CD4-positive, alpha-beta T cell (primary cell): ENCODE measurements around the gene WFDC2. TPM values are rescaled to one million over a fixed set of nuclear protein-coding genes. Genes with fewer than 3 reads are reported as not detected.

Experiments
- ATAC-seq: fragments of 200-7000 bp; cut with Tn5 transposase; one replicate; pipeline ENCODE4 v1.10.0; 2022; ENCODE audit warnings: mild to moderate bottlenecking; ENCODE audit not compliant: poor library complexity
- CTCF ChIA-PET: fragments of 350-600 bp; sonication (Branson Sonifier 250); formaldehyde crosslinking; loops from one replicate; lab custom pipeline; 2021; ENCODE audit warnings: antibody characterized with exemption, inconsistent platforms; lab: Charles Lee
- POLR2A ChIA-PET: fragments of 350-600 bp; sonication (Branson Sonifier 250); formaldehyde crosslinking; loops from one replicate; lab custom pipeline; 2021; ENCODE audit warnings: antibody characterized with exemption, inconsistent platforms; lab: Charles Lee
- DNase-seq, 14 experiments: peaks; one replicate each; pipeline ENCODE4 v3.0.0-alpha.2; 2013 to 2020; ENCODE audit warnings: mixed read lengths in 2 of 14
- H3K27ac ChIP-seq, 2 donors: one replicate each; pipeline versions ENCODE4 v1.5.1 to v1.7.0; 2013; ENCODE audit warnings: low read length in 2 of 2, low read depth in 1 of 2, mild to moderate bottlenecking in 1 of 2
- H3K27me3 ChIP-seq, 2 experiments: 1 replicate in 1 of 2; 2 replicates in 1 of 2; pipeline versions ENCODE4 v1.6.1 to v1.7.0; 2013; ENCODE audit warnings: low read length in 2 of 2, control low read depth in 1 of 2, mild to moderate bottlenecking in 1 of 2, moderate library complexity in 1 of 2; ENCODE audit not compliant: insufficient read depth in 2 of 2, control insufficient read depth in 1 of 2
- H3K36me3 ChIP-seq: one replicate; pipeline ENCODE4 v1.6.1; 2013; ENCODE audit warnings: low read length, control low read depth; ENCODE audit not compliant: insufficient read depth
- H3K4me1 ChIP-seq: one replicate; pipeline ENCODE4 v1.6.1; 2013; ENCODE audit warnings: low read length, control low read depth; ENCODE audit not compliant: insufficient read depth
- H3K4me3 ChIP-seq: one replicate; pipeline ENCODE4 v1.5.1; 2013; ENCODE audit warnings: mild to moderate bottlenecking, low read length, moderate library complexity
- H3K9me3 ChIP-seq, 2 experiments: 1 replicate in 1 of 2; 2 replicates in 1 of 2; pipeline versions ENCODE4 v1.6.1 to v1.7.0; 2013; ENCODE audit warnings: low read length in 2 of 2, mild to moderate bottlenecking in 2 of 2, control low read depth in 1 of 2, moderate library complexity in 1 of 2; ENCODE audit not compliant: control insufficient read depth in 1 of 2, insufficient read depth in 1 of 2
- H3K27ac Mint-ChIP-seq: one replicate; pipeline ENCODE4 v1.8.0; 2020; ENCODE audit warnings: mixed read lengths
- H3K27me3 Mint-ChIP-seq: one replicate; pipeline ENCODE4 v1.8.0; 2021; ENCODE audit warnings: mixed read lengths
- H3K36me3 Mint-ChIP-seq: one replicate; pipeline ENCODE4 v1.8.0; 2021; ENCODE audit warnings: low read depth, mixed read lengths
- H3K4me1 Mint-ChIP-seq: one replicate; pipeline ENCODE4 v1.8.0; 2021; ENCODE audit warnings: low read depth, mixed read lengths
- H3K4me3 Mint-ChIP-seq: one replicate; pipeline ENCODE4 v1.8.0; 2020; ENCODE audit warnings: mild to moderate bottlenecking, mixed read lengths
- H3K9me3 Mint-ChIP-seq: one replicate; pipeline ENCODE4 v1.8.0; 2020; ENCODE audit warnings: mixed read lengths
- intact Hi-C, 2 experiments: fragments of 100-400 bp; cut with DNase I in 1 of 2; cut with micrococcal nuclease in 1 of 2; formaldehyde crosslinking; loops; one replicate each; pipeline versions ENCODE4 v1.15.1 to v1.9.0; 2023 to 2025; cut with DNase I, micrococcal nuclease
- total RNA-seq, 174 experiments: library from RNA in 2 of 174; stranded (reverse) in 2 of 174; gene quantifications; one replicate each; pipeline ENCODE4 v1.2.3 and lab custom pipeline; 2021 to 2026
- TF ChIP-seq, protein P1 (sequence below): fragments of 200-600 bp; IDR thresholded peaks from one replicate; pipeline ENCODE4 v1.8.0; 2022; ENCODE audit warnings: antibody characterized with exemption, mild to moderate bottlenecking

The WFDC2 gene
- total RNA-seq, 2 experiments from 2014 or later, result not detected

DNA sequence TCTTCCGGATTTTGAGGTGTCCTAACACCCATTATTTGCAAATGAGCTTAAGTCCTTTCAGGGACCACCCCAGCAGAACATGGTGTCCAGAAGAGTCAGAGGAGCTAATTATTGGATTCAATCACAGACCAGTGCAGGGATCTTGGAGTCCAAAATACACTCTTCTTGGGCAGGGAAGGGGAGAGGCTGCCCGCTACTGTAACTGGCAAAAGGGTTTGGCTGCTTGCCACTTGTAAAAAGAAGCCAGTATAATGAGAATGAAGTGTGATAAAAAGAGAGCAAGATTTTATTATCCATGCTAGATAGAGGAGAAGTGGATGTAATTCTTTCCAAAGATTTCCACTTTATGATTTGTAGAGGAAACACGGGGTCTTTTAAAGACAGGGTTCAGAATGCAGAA is 26.6 kb downstream of the WFDC2 start:
- no peak overlapping the region for H3K4me3 ChIP-seq
- H3K4me1 Mint-ChIP-seq, result no peaks in the 10 kb centered on the region
- no peaks in the 10 kb centered on the region for H3K36me3 ChIP-seq
- TF ChIP-seq, protein P1, sequence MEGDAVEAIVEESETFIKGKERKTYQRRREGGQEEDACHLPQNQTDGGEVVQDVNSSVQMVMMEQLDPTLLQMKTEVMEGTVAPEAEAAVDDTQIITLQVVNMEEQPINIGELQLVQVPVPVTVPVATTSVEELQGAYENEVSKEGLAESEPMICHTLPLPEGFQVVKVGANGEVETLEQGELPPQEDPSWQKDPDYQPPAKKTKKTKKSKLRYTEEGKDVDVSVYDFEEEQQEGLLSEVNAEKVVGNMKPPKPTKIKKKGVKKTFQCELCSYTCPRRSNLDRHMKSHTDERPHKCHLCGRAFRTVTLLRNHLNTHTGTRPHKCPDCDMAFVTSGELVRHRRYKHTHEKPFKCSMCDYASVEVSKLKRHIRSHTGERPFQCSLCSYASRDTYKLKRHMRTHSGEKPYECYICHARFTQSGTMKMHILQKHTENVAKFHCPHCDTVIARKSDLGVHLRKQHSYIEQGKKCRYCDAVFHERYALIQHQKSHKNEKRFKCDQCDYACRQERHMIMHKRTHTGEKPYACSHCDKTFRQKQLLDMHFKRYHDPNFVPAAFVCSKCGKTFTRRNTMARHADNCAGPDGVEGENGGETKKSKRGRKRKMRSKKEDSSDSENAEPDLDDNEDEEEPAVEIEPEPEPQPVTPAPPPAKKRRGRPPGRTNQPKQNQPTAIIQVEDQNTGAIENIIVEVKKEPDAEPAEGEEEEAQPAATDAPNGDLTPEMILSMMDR, result no peak
- H3K36me3 Mint-ChIP-seq, result no peaks in the 10 kb centered on the region
- no peaks in the 10 kb centered on the region for H3K9me3 Mint-ChIP-seq
- ATAC-seq, result no peak
- H3K4me3 Mint-ChIP-seq, result no peak overlapping the region
- CTCF ChIA-PET, result no interaction called here
- no peak for DNase-seq
- H3K9me3 ChIP-seq, result no peaks in the 10 kb centered on the region
- intact Hi-C loops, result no loop called here
- H3K4me1 ChIP-seq, result no peaks in the 10 kb centered on the region
- peaks cover 8 to 20% of the 10 kb centered on the region in 2 experiments for H3K27me3 ChIP-seq
- H3K27ac Mint-ChIP-seq, result no peak overlapping the region
- H3K27me3 Mint-ChIP-seq, result peaks cover 39% of the 10 kb centered on the region
- POLR2A ChIA-PET, result no interaction called here
- no peak overlapping the region for H3K27ac ChIP-seq

DNA sequence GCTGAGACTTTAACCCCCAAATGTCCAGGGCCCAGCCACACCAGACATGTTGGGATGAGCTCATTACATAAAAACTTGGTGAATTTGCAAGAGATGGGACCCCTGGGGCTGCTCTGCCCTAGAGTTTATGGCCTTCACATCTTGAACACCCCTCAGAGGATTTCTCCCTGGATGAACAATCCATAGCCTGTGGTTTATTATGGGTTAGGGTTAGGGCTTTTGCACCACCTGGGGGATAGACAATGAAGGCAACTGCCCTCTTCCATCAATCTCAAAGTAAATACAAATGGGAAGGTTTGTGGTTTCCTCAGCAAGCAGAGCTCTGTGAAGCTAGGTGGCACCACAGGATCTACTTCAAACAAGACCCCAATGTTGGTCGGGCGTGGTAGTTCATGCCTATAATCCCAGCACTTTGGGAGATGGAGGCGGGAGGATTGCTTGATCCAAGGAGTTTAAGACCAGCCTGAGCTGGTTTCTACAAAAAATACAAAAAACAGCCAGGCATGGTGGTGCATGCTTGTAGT is 28.5 kb downstream of the WFDC2 start:
- Mint-ChIP-seq H3K36me3 (no peaks in the 10 kb centered on the region), H3K27ac (no peak overlapping the region), H3K9me3 (no peaks in the 10 kb centered on the region), H3K4me1 (no peaks in the 10 kb centered on the region), H3K4me3 (no peak overlapping the region), H3K27me3 (peaks cover 46% of the 10 kb centered on the region)
- Histone ChIP-seq H3K36me3 (no peaks in the 10 kb centered on the region), H3K27ac (no peak overlapping the region), H3K4me1 (no peaks in the 10 kb centered on the region), H3K4me3 (no peak overlapping the region), H3K27me3 (peaks cover 8 to 22% of the 10 kb centered on the region in 2 experiments), H3K9me3 (no peaks in the 10 kb centered on the region)
- DNase-seq (no peak), ATAC-seq (no peak)
- ChIA-PET POLR2A (no interaction called here), CTCF (no interaction called here)
- TF ChIP-seq, protein P1, result no peak
- intact Hi-C loops, result no loop called here

DNA sequence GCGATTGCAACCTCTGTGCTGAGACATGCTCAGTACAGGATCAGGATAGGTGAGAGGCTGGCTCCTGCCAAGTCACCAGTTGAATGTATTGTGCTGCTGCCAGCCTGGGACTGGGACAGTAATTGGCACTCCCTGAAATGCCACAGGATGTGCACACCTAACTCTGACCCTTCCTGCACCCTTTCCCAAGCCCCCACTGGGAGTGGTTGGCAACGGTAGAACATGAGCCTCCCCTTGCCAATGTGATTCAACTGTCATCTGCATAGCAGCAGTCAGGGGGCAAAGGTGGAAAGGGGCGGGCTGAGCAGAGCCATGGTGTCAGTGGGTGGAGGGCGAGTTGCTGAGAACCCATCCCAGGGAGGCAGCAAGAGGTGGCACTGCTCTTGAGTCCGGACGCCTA is 30.5 kb downstream of the WFDC2 start:
- Mint-ChIP-seq H3K9me3 (no peaks in the 10 kb centered on the region), H3K36me3 (no peaks in the 10 kb centered on the region), H3K27me3 (peaks cover 54% of the 10 kb centered on the region), H3K27ac (no peak overlapping the region), H3K4me1 (no peaks in the 10 kb centered on the region), H3K4me3 (no peak overlapping the region)
- intact Hi-C loops, result no loop called here
- H3K27ac ChIP-seq, result no peak overlapping the region
- ATAC-seq (no peak), DNase-seq (no peak)
- no peaks in the 10 kb centered on the region for H3K36me3 ChIP-seq
- H3K27me3 ChIP-seq, result peaks cover 11 to 29% of the 10 kb centered on the region in 2 experiments
- no peak overlapping the region for H3K4me3 ChIP-seq
- TF ChIP-seq, protein P1, result no peak
- ChIA-PET CTCF (no interaction called here), POLR2A (no interaction called here)
- H3K9me3 ChIP-seq, result no peaks in the 10 kb centered on the region
- no peaks in the 10 kb centered on the region for H3K4me1 ChIP-seq
